Activated T-helper 1 cell treated with Interleukin-2 at 50 U/mL for 16 hours (primary cell): ENCODE measurements around the gene KRT17.
"Not testable (repeated sequence)": the region's sequence is repeated elsewhere in the genome, so short reads cannot be mapped to it uniquely, and the experiment has no call there.

Experiments used
- DNase-seq: peaks from one replicate; pipeline ENCODE4 v3.0.0-alpha.2; 2020; ENCODE audit warnings: low read depth

Gene KRT17

DNA sequence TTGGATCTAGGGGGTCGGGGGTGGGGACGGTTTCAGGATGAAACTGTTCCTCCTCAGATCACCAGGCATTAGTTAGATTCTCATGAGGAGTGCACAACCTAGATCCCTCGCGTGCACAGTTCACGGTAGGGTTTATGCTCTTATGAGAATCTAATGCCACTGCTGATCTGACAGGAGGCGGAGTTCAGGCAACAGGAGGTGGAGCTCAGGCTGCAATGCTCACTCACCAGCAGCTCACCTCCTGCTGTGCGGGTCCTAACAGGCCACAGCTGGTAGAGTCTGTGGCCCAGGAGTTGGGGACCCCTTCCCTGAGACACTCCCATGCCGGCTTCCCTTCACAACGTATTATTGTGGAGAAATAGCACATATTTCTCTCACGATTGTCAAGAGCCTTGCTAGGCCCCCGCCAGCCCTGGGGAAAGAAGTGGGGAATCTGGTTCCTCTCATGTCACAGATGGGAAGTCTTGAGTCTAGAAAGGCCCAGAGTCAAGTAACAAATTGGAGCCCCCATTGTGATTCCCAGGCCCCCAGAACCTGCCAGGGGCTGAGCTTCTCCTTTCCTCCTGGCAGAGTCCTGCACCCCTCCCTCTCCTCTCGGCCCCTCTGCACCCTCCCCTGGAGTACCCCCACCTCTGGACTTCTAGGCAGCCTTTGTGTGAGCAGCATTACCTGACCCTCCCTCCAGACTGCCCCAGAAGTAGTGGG, 31.6 kb downstream of the KRT17 start:
- no peak for DNase-seq

DNA sequence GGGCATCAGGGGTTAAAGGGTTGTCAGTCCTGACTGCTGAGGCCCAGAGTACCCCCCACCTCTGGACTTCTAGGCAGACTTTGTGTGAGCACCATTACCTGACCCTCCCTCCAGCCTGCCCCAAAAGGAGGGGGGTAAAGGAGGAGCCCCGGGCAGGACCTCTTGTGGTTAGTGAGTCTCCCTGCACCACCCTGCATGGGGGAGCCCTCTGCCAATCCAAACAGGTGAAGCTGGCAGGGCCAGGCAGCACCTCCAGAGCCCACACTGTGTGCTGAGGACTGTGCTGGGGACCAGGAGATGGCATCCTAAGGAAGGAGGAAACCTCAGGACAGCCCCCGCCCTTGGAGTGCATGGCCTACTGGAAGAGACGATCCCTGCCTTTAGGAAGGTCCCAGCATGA, 35.1 kb downstream of the KRT17 start:
- no peak for DNase-seq

DNA sequence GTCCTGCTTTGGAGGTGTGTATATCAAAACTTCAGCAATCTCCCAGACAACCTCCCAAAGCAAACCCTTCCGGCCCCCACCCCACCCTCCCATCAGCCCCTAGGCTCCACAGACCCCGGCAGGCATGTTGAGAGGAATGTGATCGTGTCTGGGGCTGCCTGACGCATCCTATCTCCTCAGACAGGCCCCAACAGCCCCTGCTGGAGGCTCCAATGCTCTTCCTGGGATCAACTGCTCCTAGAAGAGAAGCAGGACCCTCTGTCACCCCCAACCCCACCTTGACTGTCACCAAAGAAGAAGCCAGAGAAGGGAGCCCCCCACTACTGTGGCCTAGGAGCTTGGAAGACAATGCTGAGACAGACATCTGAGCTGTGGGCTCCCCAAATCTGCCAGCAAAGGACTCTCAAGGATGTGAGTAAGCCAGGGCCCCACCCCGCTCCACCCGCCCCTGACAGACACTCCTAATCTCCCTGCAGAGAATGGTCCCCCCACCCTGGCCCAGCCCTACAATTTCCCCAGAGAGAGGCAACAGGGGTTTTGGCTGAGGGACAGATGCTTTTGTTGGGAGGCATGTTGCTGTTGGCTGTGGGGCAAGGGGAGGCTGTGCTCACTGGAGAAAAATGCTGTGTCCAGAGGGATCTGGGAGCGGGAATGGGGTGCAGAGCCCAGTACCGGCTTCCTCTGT, 36.1 kb downstream of the KRT17 start:
- DNase-seq = no peak

DNA sequence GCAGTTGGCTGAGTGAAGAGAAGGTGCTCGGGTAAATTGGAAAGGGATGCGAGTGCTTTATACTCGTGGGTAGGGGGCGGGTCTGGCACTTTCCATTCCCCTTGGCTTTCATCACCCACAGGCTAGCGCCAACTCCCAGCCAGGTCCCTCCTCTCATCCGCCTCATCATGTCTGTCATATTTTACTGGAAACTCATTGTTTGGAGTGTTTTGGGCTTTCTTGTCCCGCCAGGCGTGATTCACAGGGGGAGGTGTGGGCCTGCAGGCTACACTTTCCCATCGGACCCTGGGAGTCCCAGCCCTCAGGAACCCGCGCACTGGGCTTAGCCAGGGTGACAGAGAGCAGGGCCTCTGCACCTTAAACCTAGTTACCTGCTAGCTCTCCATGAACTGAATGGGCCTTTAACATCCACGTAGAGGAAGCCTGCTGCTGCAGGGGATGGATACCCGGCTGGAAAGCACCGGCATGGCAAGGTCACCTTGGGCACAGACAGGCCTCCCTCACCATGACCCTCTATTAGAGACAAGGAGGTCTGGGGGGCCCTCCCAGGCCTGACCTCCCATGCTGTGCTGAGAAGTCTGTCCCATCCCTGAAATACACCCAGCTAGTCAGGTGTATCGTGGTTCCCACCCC, 37.4 kb downstream of the KRT17 start, which contains the start of gene KRT14:
TSS of gene KRT14 (minus strand) at position 33 of the 633 bp plus-strand sequence. CDS start 61 bp downstream, outside the sequence.
- no peak for DNase-seq

DNA sequence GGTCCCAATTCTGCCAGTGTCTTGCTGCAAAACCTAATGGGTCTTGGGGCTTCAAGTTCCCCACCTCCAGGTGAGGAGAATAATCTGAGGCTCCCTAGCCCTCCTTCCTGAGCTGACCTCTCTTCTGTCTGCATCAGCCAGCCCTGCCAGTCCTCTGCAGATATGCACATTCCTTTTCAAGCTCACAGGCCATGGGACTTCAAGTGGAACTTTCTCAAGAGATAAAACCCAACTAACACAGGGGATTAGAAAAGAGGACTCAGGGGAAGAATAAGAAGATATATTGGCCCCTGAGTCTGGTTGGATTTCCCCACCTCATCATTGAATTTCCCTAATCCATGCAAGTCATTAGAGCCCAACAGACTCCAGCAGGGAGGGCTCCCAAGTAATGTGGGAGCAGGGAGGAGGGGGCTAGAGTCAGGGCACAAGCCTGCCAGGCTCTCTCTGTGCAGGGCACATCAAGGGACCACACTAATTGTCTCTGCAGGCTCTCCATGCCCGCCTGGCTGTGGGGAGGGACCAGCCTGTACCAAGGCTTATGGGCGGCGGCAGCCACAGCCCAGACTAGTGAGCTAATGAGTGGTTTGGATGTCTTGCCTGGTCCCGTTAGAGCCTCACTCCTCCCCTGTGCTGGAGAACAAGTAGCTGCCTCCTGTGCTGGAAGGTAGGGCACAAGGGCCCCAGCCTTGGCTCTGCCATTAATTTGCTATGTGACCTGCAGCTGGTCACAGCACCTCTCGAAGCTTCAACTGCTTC, 38.9 kb downstream of the KRT17 start:
- no peak for DNase-seq

DNA sequence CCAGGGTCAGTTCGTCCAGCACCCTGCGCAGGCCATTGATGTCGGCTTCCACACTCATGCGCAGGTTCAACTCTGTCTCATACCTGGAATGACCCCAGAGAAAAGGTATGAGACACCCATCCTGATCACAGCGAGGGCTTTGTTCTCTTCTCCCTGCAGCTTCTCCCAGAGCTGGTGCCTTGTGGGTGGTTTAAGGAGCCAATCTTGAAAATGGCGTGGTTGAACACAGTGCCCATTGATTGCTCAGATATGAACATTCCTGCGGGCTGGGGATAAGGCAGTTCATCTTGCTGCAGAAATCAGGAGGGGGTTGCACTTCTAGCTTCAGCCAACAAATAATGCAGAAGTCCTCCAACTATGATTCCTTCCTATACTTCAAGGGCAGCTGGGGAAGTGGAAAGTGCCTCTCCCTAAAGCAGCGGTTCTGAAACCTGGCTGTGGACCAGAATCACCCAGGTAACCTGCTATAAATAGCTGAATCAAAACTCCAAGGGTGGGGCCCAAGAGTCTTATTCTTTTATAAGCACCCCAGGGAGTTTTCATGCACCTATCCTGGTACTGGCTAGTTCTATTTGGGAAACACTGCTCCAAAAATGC, 39.9 kb downstream of the KRT17 start:
- not testable (repeated sequence) for DNase-seq

DNA sequence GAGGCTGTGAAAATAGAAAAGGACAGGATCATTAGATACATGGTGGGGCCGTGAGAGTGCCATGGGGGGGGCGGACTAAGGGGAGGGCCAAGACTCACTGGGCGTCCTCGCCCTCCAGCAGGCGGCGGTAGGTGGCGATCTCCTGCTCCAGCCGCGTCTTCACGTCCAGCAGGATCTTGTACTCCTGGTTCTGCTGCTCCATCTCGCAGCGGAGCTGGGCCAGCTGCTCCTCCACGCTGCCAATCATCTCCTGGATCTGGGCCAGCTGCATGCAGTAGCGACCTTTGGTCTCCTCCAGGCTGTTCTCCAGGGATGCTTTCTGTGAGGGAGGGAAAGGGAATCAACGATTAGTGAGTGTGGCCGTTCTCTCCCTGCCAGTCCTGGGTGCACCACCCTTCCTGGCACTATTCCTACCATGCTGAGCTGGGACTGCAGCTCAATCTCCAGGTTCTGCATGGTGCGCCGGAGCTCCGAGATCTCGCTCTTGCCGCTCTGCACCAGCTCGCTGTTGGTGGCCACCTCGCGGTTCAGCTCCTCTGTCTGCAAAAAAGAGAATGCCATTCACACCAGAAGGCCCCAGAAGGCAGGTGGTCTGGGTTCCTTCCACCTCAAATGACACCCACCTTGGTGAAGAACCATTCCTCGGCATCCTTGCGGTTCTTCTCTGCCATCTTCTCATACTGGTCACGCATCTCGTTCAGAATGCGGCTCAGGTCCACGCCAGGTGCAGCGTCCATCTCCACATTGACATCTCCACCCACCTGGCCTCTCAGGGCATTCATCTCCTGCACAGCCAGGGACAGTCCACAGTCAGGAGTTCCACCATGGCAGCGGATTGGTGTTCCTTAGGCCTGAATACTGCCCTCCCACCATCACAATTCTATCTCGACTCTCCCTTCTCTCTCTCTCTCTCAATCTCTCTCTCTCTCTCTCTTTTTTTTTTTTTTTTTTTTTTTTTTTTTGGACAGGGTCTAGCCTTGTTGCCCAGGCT, 40.9 kb downstream of the KRT17 start:
- no peak for DNase-seq

DNA sequence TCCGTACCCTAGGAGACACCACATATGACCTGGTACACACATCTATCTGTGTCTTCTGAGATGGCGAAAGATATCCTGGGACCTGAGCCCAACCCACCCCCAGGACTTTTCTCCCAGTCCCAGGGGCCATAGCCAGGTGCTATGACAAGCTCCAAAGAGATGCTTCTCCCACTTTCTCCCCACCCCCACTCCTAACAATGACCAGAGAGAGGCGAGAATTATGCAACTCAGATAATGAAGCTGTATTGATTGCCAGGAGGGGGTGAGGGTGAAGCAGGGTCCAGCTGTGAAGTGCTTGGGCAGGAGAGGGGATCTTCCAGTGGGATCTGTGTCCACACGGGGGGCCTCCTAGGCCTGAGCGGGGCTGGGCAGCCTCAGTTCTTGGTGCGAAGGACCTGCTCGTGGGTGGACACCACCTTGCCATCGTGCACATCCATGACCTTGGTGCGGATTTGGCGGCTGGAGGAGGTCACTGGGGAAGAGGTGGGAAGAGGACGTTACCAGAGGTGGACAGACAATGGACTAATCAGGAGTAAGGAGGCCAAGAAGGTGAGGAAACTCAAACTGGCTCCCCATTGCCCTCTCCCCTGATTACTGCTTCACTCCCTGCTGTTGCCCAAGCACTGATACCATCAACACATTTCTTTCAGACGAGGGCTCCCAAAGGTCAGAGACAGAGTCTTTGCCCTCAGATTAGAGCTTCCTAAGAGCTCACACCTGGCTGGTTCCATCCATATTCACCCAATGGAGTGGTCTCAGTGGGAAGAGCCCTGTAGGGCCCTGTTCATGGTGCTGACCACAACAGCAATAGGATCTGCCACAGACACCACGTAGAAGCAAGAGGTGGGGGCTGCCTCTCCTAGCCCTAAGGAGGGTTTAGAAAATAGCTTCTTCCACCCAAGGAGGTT, 42.1 kb downstream of the KRT17 start:
- DNase-seq = not testable (repeated sequence)

DNA sequence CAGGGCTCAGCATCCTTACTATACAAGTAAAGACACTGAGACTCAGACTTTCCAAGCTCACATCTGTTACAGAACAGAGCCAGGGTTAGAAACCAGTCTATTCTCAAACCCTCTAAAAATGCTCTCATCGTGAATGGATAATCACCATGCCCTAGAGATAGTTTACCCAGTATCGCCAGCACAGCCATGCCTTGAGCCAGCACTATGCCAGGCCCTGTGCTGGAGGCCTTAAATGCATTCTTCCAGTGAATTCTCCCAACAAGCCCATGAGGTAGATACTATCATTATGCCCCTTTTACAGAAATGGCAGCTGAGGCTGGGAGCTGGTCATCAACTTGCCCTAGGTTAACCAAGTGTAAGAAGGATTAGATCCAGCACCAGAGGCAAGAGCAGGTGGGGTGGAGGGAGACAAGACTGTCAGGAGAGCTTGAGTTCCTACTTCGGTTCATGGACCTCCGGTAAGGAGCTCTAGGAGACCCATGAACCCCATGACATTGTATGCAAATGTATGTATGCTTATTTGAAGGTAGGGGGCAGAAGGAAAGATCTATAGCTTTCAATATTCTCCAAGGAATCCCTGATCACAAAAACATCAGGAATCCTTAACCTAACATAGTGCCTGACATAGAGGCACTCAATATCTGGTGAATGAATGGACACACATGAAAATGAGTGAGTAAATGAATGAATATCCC, 42.9 kb downstream of the KRT17 start:
- no peak for DNase-seq

DNA sequence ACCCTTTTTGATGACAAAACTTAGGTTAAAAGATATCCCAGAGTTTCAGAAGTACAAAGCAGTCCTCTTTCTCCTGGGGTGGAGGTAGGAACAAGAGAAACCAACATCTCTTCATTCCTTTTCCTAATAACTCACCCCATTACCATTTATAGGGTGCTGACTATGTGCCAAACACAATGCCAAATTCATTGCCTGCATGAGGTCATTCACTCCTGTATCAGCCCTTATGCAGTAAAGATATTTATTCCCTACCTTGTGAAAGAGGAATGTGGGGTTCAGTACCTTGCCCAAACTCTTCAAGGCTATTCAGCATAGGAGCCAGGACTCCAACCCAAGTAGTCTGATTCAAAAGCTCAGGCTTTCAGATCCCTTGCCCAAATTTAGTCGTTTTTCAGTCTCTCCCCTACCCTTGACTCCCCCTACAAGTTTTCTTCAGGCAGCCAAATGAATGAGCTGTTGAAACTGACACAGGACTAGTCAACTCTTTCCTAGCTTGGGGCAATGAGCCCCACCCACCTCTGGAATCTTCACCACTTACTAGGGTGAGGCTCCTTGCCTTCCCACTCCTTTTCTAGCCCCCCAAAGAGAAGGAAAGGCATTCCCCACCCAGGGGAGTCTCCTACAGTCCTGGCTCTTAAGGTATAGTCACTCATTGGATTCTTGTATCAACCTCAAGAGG, 43.5 kb downstream of the KRT17 start:
- no peak for DNase-seq

DNA sequence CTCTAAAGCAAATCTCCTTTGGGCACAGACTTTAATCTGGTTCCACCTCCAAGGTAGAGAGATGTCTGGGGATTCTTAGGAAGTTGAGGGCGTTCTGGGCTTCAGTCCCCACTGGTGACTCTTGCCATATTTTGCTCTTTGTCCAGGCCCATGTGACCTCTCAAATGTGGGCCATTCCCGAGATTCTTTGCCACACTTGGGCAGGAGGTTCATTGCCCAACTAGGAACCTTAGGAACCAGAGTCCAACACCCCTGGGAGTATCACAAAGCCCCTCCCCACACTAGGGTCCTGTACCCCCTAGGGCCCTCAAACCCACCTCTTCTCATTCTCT, 44.2 kb downstream of the KRT17 start:
- no peak for DNase-seq

DNA sequence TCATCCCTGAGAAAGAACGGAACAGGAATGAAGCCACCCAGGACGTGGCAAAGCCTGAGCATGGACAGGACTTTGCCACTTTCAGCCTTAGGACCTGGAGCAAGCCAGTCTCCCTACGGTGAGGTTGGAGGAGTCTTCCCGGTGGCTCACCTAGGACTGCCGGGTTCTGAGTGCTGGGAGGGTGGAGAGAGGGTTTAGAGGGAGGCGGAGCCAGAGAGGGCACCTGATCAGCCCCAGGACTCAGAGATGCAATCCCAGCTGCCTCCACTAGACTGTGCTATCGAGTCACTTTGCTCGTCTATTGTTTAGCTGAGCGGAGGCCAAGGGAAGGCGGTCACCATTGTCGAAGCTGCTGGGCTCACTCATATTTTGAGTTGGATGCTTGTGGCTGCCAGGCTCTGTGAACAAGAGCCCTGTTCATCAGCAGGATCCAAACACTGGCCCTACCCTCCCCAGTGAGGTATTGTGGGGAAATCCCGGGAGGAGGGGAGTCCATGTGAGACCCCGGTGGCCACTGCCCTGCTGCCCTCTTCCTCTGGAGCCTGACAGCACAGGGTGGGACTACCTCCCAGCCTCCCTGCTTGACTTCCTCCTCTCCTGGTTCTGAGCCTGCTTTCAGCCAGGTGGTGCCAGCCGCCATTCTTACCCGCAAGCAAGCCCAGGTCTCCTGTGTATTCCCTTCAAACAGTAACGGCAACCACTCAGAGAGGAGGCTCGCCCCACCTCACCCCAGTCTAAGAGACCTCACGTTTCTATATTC, 44.7 kb downstream of the KRT17 start:
- peak; percentile 15 for DNase-seq

DNA sequence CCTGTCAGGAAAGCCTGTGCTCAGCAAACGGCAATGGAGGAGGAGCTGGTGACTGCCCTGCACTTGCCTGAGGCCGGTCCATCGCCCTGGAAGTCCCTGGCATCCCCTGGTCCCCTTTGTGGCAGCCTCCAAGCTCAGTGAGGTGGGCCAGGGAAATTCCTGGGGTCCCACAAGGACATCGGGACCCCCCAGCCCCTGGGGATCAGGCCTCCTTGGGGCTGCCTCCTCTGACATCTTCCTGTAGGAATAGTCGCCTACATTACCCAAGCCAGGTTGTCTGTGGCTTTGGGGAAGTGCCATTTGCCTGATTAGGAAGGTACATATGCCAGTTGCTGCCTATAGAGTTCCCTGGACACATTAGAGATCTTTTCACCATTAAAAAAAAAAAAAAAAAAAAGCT, 45.4 kb downstream of the KRT17 start:
- no peak for DNase-seq

DNA sequence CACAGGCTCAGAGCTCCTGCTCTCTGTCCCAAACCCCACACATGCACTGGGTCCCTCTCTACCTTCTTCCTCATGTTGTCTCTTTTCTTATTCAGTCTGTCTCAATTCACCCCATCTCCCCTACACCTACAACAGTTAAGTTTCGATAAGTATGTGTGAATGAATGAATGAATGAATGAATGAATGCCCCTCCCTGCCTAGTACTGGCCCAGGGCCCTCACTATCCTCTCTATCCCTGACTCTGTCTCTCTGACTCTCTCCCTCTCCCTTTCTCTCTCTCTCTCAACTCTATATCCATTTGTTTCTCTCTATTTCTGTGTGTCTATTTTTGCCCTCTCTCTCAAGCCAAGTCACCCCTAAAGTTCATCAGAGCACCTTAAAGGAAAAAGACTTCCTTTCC, 45.8 kb downstream of the KRT17 start:
- DNase-seq = no peak

DNA sequence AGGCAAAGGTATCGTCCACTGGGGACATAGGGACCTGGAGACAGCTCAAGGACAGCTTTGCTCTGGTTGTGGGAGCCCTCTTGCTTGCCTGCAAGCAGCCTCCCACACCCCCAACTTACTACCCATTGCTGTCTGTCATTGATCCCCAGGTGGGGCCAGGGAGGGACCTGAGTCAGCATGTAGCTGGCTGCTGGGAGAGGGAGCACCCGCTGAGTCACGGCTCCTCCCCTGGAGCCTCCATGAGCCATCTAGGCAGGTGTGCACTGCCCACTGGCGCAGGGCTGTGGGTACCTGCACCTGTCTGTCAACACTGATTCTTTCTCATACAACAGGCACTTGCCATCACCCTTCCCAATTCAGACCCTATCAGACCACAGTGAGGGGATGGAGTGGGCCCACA, 47.6 kb downstream of the KRT17 start:
- DNase-seq = not testable (repeated sequence)

DNA sequence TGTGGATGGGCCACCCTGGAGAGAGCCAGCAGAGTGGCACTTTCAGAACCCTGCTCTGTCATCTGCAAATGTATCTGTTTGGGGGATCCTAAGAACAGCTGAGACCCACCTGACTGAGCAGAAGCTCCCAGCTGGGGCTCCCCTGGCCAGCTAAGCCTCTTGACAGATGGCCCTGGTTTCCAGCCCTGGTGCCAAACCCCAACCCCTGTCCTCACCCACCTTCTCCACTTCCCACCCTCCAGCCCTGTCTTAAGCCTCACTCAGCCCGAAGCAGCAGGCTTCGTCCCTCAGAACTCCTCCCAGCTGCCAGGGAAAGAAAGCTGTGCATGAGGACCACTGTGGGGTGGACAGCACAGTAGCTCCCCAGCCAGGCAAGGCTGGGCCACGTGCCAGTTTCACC, 49.0 kb downstream of the KRT17 start:
- no peak for DNase-seq

DNA sequence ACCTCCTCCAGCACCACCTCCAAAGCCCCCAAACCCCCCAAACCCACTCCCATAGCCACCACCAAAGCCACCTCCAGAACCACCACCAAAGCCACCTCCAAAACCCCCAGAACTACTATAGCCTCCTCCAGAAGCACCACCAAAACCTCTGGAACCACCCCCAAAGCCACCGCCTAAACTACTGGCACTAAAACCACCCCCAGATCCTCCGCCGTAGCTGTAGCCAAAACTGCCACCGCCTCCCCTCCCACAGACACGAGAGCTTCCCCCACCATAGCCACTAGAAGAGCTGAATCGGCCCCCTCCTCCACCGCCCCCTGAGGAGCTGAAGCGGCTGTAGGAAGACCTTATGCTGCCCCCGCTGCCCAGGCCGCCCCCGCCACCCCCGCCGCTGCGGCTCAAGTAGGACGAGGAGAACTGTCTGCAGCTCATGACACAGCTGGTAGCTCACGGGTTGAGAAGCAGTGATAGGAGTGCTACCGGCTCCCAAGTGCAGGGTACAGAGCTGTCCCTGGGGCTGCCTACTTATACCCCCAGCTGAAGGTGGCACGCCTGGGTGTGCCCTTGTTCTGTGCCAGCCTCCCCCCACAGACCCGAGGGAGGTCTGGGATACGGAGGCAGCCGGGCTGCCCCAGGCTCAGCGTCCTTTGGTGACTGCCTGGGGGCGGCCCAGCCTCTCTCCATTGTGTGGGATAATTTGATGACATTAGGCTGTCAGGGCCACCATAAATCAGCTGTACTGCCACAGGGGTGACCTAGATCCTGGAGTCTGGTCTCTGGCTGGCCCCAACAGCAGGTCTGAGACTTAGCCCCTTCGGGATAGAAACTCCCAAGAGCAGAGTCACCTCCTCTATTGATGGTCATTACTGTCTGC, 52.6 kb downstream of the KRT17 start, which contains the start of gene KRT9:
TSS of gene KRT9 (minus strand) at position 499 of the 874 bp plus-strand sequence. CDS start at position 432, 67 bp downstream.
- DNase-seq = no peak
